ENCODE data around the gene KCNMA1.

DNA sequence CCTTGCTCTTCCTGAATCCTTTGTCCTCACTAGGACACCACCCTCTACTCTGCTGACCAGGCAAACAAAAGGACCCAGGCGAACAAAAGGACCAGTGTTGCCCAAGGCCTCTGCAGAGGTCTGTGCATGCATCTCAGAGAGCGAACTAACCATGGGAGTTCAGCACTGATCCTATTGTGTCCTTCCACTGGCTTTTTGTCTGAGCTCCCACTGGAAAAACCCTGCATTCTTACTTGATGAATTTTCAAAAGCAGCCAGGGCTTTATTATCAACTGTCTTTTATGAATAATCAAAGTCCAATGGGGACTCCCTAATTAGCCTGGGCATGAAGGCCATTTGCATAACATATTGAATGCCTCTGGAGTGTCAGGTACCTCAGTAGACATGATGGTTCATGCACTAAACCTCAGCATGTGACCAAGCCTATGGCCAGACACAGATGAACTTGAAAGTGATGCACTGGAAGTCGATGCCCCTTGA is 140.6 kb downstream of the KCNMA1 start:
- no peak for TF ChIP-seq RAD21 (IDR thresholded peaks at IDR 0.05; ENCODE audit: low read depth)
- TF ChIP-seq, protein P1, sequence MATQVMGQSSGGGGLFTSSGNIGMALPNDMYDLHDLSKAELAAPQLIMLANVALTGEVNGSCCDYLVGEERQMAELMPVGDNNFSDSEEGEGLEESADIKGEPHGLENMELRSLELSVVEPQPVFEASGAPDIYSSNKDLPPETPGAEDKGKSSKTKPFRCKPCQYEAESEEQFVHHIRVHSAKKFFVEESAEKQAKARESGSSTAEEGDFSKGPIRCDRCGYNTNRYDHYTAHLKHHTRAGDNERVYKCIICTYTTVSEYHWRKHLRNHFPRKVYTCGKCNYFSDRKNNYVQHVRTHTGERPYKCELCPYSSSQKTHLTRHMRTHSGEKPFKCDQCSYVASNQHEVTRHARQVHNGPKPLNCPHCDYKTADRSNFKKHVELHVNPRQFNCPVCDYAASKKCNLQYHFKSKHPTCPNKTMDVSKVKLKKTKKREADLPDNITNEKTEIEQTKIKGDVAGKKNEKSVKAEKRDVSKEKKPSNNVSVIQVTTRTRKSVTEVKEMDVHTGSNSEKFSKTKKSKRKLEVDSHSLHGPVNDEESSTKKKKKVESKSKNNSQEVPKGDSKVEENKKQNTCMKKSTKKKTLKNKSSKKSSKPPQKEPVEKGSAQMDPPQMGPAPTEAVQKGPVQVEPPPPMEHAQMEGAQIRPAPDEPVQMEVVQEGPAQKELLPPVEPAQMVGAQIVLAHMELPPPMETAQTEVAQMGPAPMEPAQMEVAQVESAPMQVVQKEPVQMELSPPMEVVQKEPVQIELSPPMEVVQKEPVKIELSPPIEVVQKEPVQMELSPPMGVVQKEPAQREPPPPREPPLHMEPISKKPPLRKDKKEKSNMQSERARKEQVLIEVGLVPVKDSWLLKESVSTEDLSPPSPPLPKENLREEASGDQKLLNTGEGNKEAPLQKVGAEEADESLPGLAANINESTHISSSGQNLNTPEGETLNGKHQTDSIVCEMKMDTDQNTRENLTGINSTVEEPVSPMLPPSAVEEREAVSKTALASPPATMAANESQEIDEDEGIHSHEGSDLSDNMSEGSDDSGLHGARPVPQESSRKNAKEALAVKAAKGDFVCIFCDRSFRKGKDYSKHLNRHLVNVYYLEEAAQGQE (IDR thresholded peaks at IDR 0.05; ENCODE audit: low read depth) = no peak

Data from Ishikawa (cell line).